ENCODE data around the gene CLTB. TPM values are rescaled to one million over a fixed set of nuclear protein-coding genes. Genes with fewer than 3 reads are reported as not detected.

The CLTB gene
- total and polyA plus RNA-seq, 4 donors: 14.2 to 49.4 (median 38.6) TPM

GRCh38 chr5:176447591-176447977 lies 31.2 kb upstream of the CLTB start:
- Histone ChIP-seq H3K4me1 (ENCODE audit: control insufficient read depth in 4 of 4, insufficient read depth in 4 of 4, low read length in 3 of 4) (peaks cover 0 to 23% (median 13%) of the 10 kb centered on the region in 4 donors), H3K27ac (ENCODE audit: low read depth in 1 of 2, low read length in 2 of 2) (peak overlapping the region; percentile 96 to 97), H3K9ac (ENCODE audit: low read depth in 1 of 2, low read length in 2 of 2) (peak overlapping the region; percentile 69 to 92), H3K27me3 (ENCODE audit: control insufficient read depth in 4 of 4, insufficient read depth in 4 of 4, low read length in 3 of 4) (no peaks in the 10 kb centered on the region), H3K4me3 (ENCODE audit: low read depth in 1 of 3, low read length in 3 of 3) (peak overlapping the region; percentile 56 to 86 (median 80)), H3K36me3 (ENCODE audit: control insufficient read depth in 4 of 4, insufficient read depth in 3 of 4, low read depth in 1 of 4, low read length in 3 of 4) (peaks cover 0 to 2% (median under 1%) of the 10 kb centered on the region in 4 donors), H3K9me3 (ENCODE audit: control insufficient read depth in 4 of 4, low read length in 3 of 4) (no peaks in the 10 kb centered on the region)
- TF ChIP-seq HNF4A (conservative IDR thresholded peaks at IDR 0.05) (peak; percentile 33 to 58), YY1 (IDR thresholded peaks at IDR 0.05) (peak; percentile 21), ATF3 (IDR thresholded peaks at IDR 0.05) (no peak), HNF4G (IDR thresholded peaks at IDR 0.05) (no peak), TAF1 (conservative IDR thresholded peaks at IDR 0.05) (peak; percentile 58), FOXA2 (IDR thresholded peaks at IDR 0.05) (no peak)
- WGBS: under 1% methylated on average over 34 of the region's 34 CpGs
- DNase-seq (ENCODE audit: low spot score): no peak

DNA sequence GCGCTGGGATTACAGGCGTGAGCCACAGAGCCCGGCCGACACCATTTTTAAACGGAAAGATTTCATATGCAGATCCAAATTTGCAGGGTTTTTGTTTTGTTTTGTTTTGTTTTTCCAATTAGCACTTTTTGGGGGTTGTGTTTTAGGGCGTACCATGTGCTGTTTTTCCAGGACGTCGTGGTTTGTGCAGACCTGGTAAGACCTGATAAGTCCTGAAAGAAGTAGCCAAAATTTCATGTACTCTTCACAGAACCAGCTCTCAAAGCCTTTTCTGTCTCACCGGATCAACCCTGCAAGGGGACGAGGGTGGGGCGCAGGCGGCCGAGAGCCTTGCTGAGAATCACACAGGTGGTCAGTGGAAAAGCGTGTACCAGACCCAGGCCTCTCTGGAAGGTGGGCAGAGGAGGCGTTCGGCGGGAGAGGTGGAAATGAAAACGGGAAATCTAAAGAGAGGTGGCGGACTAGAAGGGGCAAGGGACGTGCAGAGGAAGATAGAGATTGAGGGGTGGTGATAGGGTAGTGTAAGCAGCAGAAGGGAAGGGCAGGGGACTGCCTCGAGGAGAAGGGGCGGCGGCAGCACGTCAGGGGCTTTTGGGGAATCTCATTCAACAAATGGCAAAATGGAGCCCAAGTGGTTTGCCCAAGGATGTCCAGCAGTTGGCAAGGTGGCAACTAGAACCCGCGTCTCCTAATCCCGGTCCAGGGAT lies 30.7 kb upstream of the CLTB start:
- peak overlapping the region; percentile 69 to 92 for H3K9ac ChIP-seq (ENCODE audit: low read depth in 1 of 2, low read length in 2 of 2)
- DNase-seq (ENCODE audit: low spot score): peak; percentile 43
- H3K27ac ChIP-seq (ENCODE audit: low read depth in 1 of 2, low read length in 2 of 2): peak overlapping the region; percentile 96 to 97
- no peaks in the 10 kb centered on the region for H3K27me3 ChIP-seq (ENCODE audit: control insufficient read depth in 4 of 4, insufficient read depth in 4 of 4, low read length in 3 of 4)
- WGBS: 26% methylated on average over 27 of the region's 27 CpGs
- H3K4me1 ChIP-seq (ENCODE audit: control insufficient read depth in 4 of 4, insufficient read depth in 4 of 4, low read length in 3 of 4): peaks cover 0 to 23% (median 13%) of the 10 kb centered on the region in 4 donors
- peak overlapping the region; percentile 56 to 86 (median 80) for H3K4me3 ChIP-seq (ENCODE audit: low read depth in 1 of 3, low read length in 3 of 3)
- H3K9me3 ChIP-seq (ENCODE audit: control insufficient read depth in 4 of 4, low read length in 3 of 4): no peaks in the 10 kb centered on the region
- TF ChIP-seq HNF4G (IDR thresholded peaks at IDR 0.05) (no peak), FOXA1 (IDR thresholded peaks at IDR 0.05) (no peak)
- peaks cover 0 to 2% (median 0%) of the 10 kb centered on the region in 4 donors for H3K36me3 ChIP-seq (ENCODE audit: control insufficient read depth in 4 of 4, insufficient read depth in 3 of 4, low read depth in 1 of 4, low read length in 3 of 4)

DNA sequence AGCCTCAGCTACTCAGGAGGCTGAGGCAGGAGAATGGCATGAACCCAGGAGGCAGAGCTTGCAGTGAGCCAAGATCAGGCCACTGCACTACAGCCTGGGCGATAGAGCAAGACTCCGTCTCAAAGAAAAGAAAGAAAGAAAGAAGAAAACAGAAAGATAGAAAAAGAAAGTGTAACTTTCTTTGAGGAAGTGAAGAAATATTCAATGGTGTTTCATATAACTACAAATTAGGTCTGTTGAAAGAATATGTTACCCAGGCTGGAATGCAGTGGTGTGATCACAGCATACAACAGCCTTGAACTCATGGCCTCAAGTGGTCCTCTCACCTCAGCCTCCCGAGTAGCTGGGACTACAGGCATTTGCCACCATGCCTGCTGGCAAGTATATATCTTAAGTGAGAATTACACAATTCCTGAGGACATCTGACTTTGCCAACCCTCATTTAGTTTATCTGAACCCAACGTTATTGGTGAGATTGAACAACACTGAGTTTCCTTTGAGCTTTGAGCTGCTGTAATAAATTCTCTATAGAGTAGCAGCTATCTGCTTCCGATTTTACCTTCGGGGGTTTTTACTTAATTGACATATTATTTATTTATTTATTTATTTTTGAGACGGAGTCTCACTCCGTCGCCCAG lies 29.8 kb upstream of the CLTB start:
- Histone ChIP-seq H3K9me3 (ENCODE audit: control insufficient read depth in 4 of 4, low read length in 3 of 4) (no peaks in the 10 kb centered on the region), H3K4me3 (ENCODE audit: low read depth in 1 of 3, low read length in 3 of 3) (no peak overlapping the region), H3K27ac (ENCODE audit: low read depth in 1 of 2, low read length in 2 of 2) (no peak overlapping the region), H3K27me3 (ENCODE audit: control insufficient read depth in 4 of 4, insufficient read depth in 4 of 4, low read length in 3 of 4) (no peaks in the 10 kb centered on the region), H3K4me1 (ENCODE audit: control insufficient read depth in 4 of 4, insufficient read depth in 4 of 4, low read length in 3 of 4) (peaks cover 0 to 23% (median 14%) of the 10 kb centered on the region in 4 donors), H3K36me3 (ENCODE audit: control insufficient read depth in 4 of 4, insufficient read depth in 3 of 4, low read depth in 1 of 4, low read length in 3 of 4) (peaks cover 0 to 2% (median 0%) of the 10 kb centered on the region in 4 donors), H3K9ac (ENCODE audit: low read depth in 1 of 2, low read length in 2 of 2) (no peak overlapping the region)
- no peak for TF ChIP-seq FOXA1 (IDR thresholded peaks at IDR 0.05)
- TF ChIP-seq EGR1 (IDR thresholded peaks at IDR 0.05; ENCODE audit: low read depth in 2 of 2): no peak
- TF ChIP-seq SP1 (IDR thresholded peaks at IDR 0.05): no peak
- no peak for TF ChIP-seq TAF1 (conservative IDR thresholded peaks at IDR 0.05)
- no peak for TF ChIP-seq HNF4G (IDR thresholded peaks at IDR 0.05)
- no peak for TF ChIP-seq FOXA2 (IDR thresholded peaks at IDR 0.05)
- TF ChIP-seq NR2F2 (IDR thresholded peaks at IDR 0.05): no peak
- no peak for TF ChIP-seq RXRA (IDR thresholded peaks at IDR 0.05)
- TF ChIP-seq GABPA (IDR thresholded peaks at IDR 0.05 in 1 of 2, conservative IDR thresholded peaks at IDR 0.05 in 1 of 2): no peak
- TF ChIP-seq, protein P1, sequence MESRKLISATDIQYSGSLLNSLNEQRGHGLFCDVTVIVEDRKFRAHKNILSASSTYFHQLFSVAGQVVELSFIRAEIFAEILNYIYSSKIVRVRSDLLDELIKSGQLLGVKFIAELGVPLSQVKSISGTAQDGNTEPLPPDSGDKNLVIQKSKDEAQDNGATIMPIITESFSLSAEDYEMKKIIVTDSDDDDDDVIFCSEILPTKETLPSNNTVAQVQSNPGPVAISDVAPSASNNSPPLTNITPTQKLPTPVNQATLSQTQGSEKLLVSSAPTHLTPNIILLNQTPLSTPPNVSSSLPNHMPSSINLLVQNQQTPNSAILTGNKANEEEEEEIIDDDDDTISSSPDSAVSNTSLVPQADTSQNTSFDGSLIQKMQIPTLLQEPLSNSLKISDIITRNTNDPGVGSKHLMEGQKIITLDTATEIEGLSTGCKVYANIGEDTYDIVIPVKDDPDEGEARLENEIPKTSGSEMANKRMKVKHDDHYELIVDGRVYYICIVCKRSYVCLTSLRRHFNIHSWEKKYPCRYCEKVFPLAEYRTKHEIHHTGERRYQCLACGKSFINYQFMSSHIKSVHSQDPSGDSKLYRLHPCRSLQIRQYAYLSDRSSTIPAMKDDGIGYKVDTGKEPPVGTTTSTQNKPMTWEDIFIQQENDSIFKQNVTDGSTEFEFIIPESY (IDR thresholded peaks at IDR 0.05): no peak
- TF ChIP-seq JUND (IDR thresholded peaks at IDR 0.05): no peak
- no peak for TF ChIP-seq RAD21 (IDR thresholded peaks at IDR 0.05)
- TF ChIP-seq ATF3 (IDR thresholded peaks at IDR 0.05): no peak
- no peak for TF ChIP-seq YY1 (IDR thresholded peaks at IDR 0.05)
- 90% methylated on average over 9 of the region's 9 CpGs for WGBS
- no peak for DNase-seq (ENCODE audit: low spot score)

Data from liver (tissue), 9 donors.